Stimulated activated CD8-positive, alpha-beta memory T cell treated with anti-CD3 and anti-CD28 coated beads, Interleukin-7, amount 100 ng/mL, for 24 hours (primary cell): ENCODE results near the gene CTTNBP2NL.
"Not testable (repeated sequence)": the region's sequence is repeated elsewhere in the genome, so short reads cannot be mapped to it uniquely, and the experiment has no call there.

Source experiments
- DNase-seq: peaks from one replicate; pipeline ENCODE4 v3.0.0-alpha.2; 2020; ENCODE audit warnings: low read depth

The CTTNBP2NL gene

GRCh38 chr1:112423666-112424065, 27.7 kb downstream of the CTTNBP2NL start:
- not testable (repeated sequence) for DNase-seq

- DNase-seq, result no peak
Measured at GRCh38 chr1:112429749-112430148, 33.7 kb downstream of the CTTNBP2NL start.

- no peak for DNase-seq
Measured at GRCh38 chr1:112431038-112431437, 35.0 kb downstream of the CTTNBP2NL start.

GRCh38 chr1:112435448-112435847, 39.4 kb downstream of the CTTNBP2NL start:
- DNase-seq, result no peak

GRCh38 chr1:112436384-112437156, 40.6 kb downstream of the CTTNBP2NL start:
- no peak for DNase-seq

GRCh38 chr1:112438156-112438555, 42.1 kb downstream of the CTTNBP2NL start:
- DNase-seq, result not testable (repeated sequence)

- DNase-seq, result no peak
Measured at GRCh38 chr1:112439592-112439991, 43.6 kb downstream of the CTTNBP2NL start.

GRCh38 chr1:112440574-112440973, 44.6 kb downstream of the CTTNBP2NL start:
- no peak for DNase-seq

GRCh38 chr1:112444269-112444668, 48.3 kb downstream of the CTTNBP2NL start:
- no peak for DNase-seq

- DNase-seq, result no peak
Measured at GRCh38 chr1:112445596-112445995, 49.6 kb downstream of the CTTNBP2NL start.

GRCh38 chr1:112446411-112446810, 50.4 kb downstream of the CTTNBP2NL start:
- DNase-seq, result no peak

GRCh38 chr1:112448904-112449629, 53.1 kb downstream of the CTTNBP2NL start:
- no peak for DNase-seq

GRCh38 chr1:112449630-112449983, 53.6 kb downstream of the CTTNBP2NL start:
- no peak for DNase-seq

GRCh38 chr1:112450773-112451172, 54.8 kb downstream of the CTTNBP2NL start:
- no peak for DNase-seq

GRCh38 chr1:112451301-112451700, 55.3 kb downstream of the CTTNBP2NL start:
- not testable (repeated sequence) for DNase-seq

- DNase-seq, result no peak
Measured at GRCh38 chr1:112453876-112454275, 57.9 kb downstream of the CTTNBP2NL start.

- no peak for DNase-seq
Measured at GRCh38 chr1:112454316-112454715, 58.3 kb downstream of the CTTNBP2NL start.

GRCh38 chr1:112457241-112457640, 61.2 kb downstream of the CTTNBP2NL start:
- no peak for DNase-seq

- no peak for DNase-seq
Measured at GRCh38 chr1:112457955-112458354, 61.9 kb downstream of the CTTNBP2NL start.

GRCh38 chr1:112458756-112459155, 62.7 kb downstream of the CTTNBP2NL start:
- no peak for DNase-seq

- DNase-seq, result no peak
Measured at GRCh38 chr1:112460615-112461014, 64.6 kb downstream of the CTTNBP2NL start.

- no peak for DNase-seq
Measured at GRCh38 chr1:112461200-112461871, 65.3 kb downstream of the CTTNBP2NL start.

- no peak for DNase-seq
Measured at GRCh38 chr1:112462953-112463279, 66.9 kb downstream of the CTTNBP2NL start.
